CD1c-positive myeloid dendritic cell (primary cell): ENCODE results near the gene ENTPD2.
A peak's percentile ranks its signal among the peaks of the same experiment; 100 is the strongest.
"Not testable (repeated sequence)": the region's sequence is repeated elsewhere in the genome, so short reads cannot be mapped to it uniquely, and the experiment has no call there.

Experiments
- DNase-seq: peaks from one replicate; pipeline ENCODE4 v3.0.0-alpha.2; 2016; ENCODE audit errors: extremely low spot score

ENTPD2 gene

DNA sequence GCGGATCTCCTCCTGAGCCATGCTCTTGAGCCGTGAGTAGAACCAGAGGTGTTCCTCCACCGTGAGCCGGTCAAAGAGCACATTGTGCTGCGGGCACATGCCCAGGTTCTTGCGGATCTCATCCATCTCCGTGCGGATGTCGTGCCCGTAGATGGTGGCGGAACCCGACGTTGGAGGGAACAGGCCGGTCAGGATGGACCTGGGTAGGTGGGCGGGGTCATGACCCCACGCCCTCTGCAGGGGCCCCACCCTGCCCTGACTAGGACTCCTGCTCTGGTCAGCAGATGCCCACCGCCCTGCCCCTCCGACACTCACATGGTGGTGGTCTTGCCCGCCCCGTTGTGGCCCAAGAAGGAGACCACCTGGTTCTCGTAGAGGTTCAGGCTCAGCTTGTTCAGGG, 37.9 kb downstream of the ENTPD2 start:
- no peak for DNase-seq

- no peak for DNase-seq
Observed at GRCh38 chr9:137015540-137015930, 38.3 kb downstream of the ENTPD2 start.

GRCh38 chr9:137014776-137015539, 38.9 kb downstream of the ENTPD2 start:
- no peak for DNase-seq

GRCh38 chr9:137014166-137014565, 39.7 kb downstream of the ENTPD2 start:
- no peak for DNase-seq

GRCh38 chr9:137013571-137013940, 40.3 kb downstream of the ENTPD2 start:
- DNase-seq = no peak

DNA sequence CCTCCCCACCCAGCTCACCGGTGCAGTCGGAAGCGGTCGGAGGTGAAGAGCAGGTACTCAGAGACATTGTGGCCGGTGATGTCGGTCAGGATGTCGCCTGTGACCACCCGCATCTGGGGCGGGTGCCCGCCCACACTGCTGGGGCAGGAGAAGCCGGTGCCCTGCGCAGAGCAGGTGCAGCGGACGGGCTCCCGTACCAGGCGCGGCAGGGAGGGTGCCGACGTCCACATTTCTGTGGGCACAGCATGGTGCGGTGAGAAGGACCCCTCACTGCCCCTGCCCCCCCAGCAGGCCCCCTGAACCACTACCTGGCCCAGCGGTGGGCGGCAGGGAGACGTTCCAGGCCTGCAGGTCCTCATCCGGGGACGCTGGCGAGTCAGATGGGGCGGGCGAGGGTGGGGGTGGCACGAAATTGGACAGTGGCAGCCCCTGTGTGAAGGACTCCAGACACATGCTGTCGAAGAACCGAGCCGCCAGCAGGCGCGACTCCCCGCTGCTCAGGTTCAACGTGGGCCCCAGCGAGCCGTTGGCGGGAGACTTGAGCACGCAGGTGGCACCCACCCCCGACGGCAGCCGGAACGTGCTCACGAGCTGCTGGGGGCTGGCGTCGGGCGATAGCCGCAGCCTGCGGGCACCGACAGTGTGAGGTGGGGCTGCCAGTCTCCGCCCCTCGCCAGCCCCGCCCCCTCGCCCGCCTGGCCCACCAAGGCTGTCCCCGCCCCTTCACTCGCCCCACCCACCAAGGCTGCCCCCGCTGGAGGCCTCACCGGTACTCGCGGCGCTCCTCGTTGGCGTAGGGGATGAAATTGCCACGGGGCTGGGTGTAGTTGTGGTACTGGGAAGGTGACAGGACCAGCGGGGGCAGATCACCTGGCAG, 40.9 kb downstream of the ENTPD2 start:
- DNase-seq = no peak

GRCh38 chr9:137011907-137012675, 41.8 kb downstream of the ENTPD2 start:
- DNase-seq = no peak

DNA sequence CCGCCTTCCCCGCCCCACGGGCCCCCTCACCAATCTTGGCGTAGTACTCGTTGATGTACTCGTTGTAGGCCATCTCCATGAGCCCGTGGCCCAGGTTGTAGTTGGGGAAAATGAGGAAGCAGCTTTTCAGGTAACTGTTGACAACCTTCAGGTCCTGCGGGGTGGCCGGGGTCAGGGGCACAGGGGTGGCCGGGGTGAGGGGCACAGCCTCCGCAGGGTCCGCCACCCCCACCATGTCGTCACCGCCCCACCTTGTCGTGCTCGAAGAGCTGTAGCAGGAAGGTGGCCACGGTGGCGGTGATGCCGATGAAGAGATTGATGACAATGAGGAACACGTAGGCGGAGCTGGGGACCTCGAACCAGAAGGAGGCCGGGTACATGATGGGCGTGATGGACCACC, 42.7 kb downstream of the ENTPD2 start:
- no peak for DNase-seq

DNA sequence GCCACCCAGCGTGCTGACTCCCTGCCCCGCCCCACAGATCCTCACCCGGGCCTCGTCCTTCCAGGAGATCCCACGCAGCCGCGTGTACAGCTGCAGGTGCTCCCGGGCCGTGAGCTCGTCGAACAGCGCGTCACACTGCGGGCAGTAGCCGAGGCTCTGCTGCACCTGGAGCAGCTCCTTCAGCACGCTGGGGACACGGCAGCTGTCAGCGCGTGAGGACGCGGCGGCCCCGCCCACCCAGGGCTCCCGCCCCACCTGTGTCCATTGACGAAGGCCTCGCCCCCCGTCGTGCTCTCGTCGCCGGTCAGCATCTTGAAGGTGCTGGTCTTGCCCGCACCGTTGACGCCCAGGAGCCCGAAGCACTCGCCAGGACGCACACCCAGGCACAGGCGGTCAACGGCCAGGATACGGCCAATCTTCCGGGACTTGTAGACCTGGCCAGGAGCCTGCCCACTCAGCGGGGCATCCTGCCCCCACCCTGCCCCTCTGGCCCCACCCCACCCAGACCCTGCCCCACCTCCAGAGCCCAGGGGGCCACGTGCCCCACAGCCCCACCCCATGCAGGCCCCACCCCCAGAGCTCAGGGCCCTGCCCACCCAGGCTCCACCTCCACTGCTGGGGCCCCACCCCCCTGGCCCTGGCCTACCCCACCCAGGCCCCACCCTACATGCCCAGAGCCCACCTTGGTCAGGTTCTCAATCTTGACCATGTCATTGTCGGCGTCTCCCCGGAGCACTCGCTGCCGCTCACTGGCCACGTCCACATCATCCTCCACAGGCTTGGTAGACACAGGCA, 43.7 kb downstream of the ENTPD2 start:
- DNase-seq = no peak

DNA sequence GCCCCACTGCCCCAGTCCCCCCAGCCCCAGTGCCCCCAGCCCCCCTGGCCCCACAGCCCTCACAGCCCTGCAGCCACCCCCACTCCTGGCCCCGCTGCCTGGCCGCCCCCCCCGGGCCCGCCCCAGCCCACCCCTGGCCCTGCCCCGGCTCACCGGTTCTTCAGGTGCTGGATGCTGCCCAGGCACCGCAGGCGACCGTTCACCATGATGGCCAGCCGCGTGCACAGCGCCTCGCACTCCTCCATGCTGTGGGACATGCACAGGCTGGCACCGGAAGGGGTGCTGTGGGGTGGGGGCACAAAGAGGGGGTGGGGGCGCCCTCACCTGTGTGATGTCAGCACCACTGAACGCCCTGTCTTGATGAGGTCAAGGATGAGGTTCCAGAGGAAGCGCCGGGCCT, 44.6 kb downstream of the ENTPD2 start:
- no peak for DNase-seq

DNA sequence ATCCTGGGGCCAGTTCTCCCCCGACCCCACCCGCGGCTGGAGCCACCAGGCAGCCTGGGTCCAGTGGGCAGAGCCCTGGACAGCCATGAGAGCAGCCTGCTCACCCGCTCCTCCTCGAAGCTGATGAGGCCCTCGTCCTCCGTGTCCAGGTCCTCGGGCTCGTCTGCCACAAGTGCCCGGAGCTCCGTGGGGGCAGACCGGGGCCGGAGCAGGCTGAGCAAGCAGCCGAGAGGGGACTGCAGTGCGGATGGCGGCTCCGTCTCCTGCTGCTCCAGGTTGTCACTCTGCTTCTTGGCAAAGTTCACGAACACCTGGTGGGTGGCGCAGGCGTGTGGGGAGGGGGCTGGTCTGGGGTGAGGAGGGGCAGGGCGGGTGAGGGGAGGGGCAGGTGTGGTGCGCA, 45.5 kb downstream of the ENTPD2 start:
- no peak for DNase-seq

DNA sequence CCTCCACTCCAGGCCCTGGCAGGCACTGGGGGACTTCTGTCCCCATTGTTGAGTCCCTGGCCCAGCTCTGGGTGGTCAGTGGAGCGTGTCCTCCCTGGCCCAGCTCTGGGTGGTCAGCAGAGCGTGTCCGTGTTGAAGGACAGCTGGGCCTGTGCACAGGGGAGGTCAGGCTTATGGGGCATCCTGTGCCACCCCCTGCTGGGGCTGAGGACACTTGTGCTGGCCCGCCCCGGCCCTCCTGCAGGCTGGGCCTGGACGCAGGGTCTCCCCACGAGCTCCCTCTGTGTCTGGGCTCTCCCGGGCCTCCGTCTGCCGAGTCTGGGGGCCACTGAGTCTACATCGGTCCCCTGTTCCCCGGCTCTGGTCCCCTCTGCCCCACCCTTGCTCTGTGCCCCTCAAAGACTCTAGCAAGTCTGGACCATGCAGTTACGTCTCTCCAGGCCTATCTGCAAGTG, 46.0 kb downstream of the ENTPD2 start:
- DNase-seq = no peak

DNA sequence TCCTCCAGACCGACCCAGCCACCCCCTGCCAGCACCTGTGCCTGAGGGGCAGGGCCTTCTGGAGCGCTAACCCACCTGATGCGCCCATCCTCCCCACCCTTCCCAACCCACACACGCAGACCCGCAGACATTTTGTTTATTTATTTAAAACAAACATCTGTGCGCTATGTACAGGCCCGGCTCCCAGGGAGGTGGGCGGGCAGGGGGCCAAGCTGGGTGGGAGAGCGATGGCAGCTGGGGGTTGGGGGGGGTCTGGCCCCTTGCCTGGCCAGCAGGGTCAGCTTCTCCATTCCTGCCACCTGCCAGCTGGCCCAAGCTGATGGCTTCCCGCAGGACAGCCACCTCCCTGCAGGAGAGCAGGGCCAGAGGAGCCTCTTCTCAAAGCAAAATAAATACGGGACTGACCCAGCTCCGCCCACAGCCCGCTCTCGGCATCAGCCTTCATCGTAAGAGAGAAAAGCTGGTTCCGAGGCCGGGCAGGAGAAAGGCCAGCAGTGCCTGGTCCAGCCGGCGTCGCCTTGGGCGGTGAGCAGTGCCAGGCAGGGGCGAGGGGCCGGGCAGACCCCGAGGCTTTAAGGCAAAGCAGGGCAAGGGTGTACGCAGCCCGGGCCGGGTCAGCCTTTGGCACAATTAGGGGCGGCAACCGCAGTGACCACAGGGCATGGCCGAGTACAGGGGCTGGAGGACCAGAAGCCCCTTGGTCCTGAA, 46.6 kb downstream of the ENTPD2 start:
- no peak for DNase-seq

GRCh38 chr9:137006116-137007003, 47.5 kb downstream of the ENTPD2 start:
- no peak for DNase-seq

DNA sequence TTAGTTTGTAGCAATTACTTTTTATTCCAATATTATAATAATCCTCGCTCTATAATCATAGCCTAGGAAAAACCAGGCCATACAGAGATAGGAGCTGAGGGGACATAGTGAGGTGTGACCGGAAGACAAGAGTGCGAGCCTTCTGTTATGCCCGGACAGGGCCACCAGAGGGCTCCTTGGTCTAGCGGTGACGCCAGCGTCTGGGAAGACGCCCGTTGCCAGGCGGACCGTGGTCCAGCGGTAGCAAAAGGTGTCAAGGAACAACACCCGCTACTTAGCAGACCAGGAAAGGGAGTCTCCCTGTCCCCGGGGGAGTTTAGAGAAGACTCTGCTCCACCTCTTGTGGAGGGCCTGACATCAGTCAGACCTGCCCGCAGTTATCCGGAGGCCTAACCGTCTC, 49.6 kb downstream of the ENTPD2 start:
- DNase-seq = not testable (repeated sequence)

- no peak for DNase-seq
Observed at GRCh38 chr9:137002646-137003041, 51.2 kb downstream of the ENTPD2 start.

DNA sequence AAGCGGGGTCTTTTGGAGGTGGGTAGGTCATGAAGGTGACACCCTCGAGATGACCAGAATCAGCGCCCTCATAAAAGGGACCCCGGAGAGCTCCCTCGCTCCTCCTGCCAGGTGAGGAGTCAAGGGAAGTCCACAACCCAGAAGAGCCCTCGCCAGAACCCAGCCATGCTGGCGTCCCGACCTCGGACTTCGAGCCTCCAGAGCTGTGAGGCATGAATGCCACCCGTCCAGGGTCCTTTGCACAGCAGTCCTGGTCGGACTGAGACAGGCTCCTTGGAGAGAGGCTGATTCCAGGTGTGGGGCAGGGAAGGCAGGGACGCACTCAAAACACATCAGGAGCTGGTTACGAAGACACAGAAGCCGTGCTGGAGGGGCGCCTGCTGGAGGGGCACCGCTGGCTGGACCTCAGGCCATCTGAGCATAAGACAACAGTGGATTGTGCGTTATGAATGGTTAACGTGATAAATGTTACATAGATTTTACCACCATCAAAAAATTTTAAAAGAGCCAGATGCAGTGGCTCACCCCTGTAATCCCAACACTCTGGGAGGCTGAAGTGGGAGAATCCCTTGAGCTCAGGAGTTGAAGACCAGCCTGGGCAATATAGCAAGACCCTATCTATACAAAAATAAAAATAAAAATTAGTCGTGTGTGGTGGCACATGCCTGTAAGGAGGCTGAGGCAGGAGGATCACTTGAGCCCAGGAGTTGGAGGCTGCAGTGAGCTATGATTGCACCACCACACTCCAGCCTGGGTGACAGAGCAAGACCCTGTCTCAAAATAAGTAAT, 51.8 kb downstream of the ENTPD2 start:
- DNase-seq = no peak

- DNase-seq = peak; percentile 72
Observed at GRCh38 chr9:137000177-137000930, 53.5 kb downstream of the ENTPD2 start.
